UCSD-AML1 (cell line): ENCODE data around the gene CD164.

Experiments used
- DNase-seq: peaks from one replicate; lab custom pipeline; 2025; ENCODE audit not compliant: unreplicated experiment; lab: John Stamatoyannopoulos, UW

CD164 gene

DNA sequence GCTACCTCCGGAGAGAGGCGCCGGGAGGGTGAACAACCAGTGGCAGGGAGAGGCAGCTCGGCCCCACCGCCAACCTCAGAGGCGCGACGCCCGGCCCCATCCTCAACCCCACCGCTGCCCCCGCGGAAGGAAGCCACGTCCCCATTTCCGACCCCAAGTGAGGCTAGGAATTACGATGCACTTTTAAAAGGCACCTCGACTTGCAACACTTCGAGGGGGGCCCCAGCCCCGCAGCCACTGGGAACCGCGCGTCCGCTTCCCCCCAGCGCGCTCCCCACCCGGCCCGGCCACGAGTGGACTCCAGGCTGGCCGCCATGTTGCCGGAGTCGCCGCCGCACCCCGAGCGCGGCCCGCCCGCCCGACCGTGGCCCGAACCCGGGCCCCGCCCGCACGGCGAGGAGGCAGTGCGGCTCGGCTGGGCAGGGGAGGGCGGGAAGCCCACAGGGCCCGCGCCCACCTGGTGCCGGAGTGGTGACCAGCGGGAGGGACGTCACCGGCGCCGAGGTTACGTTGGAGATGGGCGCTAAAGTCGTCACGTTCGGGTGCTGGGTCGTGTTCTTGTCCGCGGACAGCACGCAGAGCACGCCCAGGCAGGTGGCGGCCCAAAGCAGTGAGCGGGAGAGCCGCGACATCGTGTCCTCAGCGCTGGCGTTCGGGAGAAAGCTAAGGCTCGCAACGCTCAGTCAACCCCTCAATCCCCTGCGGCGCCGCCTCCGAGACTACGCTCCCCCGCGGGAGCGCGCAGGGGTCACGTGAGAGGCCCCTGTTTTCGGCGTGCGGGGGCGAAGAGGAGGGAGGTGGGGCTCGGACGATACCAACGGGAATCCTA, at the start of gene CD164:
Gene CD164 (minus strand): TSS at position 721 of the 829 bp plus-strand sequence. CDS start 89 bp downstream, at position 632.
- DNase-seq: peak; percentile 98

- no peak for DNase-seq
These were observed 47.2 kb upstream of the CD164 start for GRCh38 chr6:109429496-109429895.

- DNase-seq: no peak
These were observed 46.7 kb upstream of the CD164 start for GRCh38 chr6:109428889-109429477.

GRCh38 chr6:109424946-109425345, 42.7 kb upstream of the CD164 start:
- no peak for DNase-seq

DNA sequence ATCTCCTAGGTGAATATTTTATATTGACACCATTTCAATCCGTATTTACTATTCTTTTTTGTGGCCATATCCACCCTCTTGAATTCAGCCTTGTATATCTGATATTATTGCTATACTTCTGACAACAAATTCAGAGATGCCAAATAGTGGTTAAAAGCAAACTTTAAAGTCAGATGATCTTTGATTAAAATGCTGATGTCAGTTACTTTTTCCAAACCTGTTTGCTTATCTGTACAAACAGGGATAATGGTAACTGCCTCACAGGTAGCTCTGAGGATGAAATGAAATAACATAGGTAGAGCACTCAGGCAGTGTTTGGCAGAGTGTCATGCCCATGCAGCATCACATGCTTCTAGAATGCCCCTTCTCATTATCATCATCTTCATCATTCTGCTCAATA, 38.9 kb upstream of the CD164 start:
- no peak for DNase-seq

DNA sequence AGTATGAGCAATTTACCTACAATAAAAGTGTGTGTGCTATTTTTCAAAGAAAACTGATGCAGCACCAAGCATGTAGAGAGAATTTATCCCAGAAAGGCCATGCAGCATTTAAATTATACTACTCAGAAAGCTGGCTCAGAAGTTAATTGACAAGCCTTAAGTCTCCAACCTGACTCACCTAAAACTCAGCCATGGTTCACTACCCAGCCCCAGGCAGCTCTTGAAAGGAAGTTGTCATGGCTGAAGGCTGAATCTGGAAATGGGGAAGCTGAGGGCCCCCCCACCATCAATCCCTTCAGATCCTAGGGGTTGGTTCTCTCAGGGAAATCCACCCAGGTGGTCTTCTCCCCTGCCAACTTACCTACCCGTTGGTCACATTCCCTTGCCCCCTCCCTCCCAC, 38.5 kb upstream of the CD164 start:
- no peak for DNase-seq

- no peak for DNase-seq
These were observed 35.4 kb upstream of the CD164 start for GRCh38 chr6:109417646-109418045.

DNA sequence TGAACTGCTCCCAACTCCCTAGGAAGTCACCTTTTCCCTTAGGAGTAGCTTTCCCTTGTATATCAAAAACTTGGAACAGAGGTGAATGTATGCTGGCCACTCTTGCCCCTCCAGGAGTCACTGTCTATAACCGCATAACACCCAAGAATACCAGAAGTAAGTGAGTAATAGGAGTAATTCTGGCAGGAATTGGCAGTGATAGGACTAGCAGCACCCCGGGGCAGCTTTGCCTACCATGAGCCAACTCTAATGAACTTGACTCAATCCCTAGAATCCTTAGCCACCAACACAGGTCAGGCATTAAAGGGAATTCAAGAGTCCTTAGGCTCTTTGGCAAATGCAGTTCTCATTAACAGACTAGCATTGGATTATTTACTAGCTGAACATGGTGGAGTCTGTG, 28.8 kb upstream of the CD164 start:
- no peak for DNase-seq

DNA sequence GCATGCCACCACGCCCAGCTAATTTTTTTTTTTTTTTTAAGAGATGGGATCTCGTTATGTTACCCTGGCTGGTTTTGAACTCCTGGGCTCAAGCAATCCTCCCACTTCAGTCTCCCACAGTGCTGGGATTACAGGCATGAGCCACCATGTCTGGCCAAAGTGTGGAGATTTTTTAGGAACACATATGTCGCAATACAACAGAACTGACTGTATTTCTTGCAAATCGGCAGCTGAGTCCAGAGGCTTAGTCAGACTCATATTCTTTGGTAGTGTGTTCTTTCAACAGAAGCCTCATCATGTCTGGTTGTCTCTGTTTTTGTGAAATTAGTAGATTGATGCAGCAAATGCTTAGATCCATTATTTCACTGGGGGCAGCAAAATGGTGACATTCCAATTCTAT, 23.9 kb upstream of the CD164 start:
- no peak for DNase-seq

DNA sequence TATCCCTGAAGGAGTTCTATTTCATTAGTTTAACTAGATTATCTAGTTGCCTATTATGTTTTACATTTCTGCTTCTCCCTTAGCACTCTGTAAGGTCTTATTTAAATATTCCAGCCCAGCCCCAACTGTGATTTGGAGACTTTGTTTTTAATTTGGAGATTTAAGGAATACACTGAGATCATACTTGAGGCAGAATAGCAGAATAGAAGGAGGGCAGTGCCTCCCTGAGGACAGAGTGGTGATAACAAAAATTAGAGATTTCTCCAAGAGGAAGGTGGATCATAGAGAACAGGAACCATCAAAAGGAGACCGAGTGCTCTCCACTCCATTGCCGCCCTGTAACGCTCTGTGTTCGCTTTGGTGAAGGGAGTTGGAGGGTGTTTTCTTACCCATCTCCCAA, 14.8 kb upstream of the CD164 start:
- peak; percentile 29 for DNase-seq

- DNase-seq: no peak
These were observed 13.9 kb upstream of the CD164 start for GRCh38 chr6:109396046-109396718.

DNA sequence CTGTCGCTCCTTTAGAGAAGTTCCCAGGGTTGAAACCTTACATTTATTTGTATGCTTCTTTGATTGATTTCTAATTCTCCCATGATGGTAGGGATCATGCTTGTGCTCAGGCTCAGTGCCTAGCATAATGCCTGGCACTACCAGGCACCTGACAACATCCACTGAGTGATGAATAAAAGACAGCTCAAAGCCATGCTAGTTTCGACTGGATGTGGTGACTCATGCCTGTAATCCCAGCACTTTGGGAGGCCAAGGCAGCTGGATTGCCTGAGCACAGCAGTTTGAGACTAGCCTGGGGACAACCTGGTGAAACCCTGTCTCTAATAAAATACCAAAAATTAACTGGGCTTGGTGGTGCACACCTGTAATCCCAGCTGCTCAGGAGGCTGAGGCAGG, 11.6 kb upstream of the CD164 start:
- no peak for DNase-seq

DNA sequence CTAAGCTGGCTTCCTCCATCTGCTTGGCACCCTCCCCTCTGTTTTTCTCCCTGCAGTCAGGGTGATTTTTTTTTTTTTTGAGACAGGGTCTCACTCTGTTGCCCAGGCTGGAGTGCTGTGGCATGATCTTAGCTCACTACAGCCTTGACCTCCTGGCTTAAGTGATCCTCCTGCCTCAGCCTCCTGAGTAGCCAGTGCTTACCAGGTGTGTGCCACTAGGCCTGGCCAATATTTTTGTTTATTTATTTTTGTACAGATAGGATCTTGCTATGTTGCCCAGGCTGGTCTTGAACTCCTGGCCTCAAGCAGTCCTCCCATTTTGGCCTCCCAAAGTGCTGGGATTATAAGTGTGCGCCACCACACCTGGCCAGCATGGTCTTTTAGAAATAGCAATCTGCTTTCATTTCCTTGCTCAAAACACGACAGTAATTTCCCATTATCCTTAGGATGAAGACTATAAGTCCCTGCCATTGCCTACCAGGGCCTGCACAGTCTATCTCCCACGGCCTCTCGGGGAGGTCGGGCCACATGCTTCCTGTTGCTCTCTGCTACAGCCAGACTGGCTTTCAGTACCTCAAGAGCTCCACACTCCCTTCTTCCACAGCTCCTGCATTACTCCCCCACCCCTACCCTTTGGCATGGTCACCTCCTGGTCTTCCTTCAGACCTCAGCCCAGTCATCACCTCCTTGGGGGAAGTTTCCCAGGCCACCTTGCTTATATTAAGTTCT, 11.1 kb upstream of the CD164 start:
- peak; percentile 47 for DNase-seq

GRCh38 chr6:109389650-109390274, 7.5 kb upstream of the CD164 start:
- no peak for DNase-seq

DNA sequence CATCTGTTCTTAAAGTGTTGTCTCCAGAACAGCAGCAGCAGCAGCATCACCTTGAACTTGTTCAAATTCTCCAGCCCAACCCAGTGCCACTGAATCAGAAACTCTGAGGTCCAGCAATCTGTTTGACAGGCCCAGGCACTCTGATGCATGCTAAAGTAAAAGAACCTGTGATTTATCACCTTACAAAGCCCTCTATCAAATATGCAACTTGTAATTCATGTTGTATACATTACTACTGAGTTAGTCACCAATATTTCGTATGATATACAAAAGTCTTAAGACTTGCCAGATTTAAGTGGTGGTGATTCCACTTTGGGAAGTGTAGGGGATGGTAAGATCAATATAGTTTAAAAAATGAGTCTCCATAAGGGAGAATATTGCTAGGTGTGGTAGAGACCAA, 6.0 kb upstream of the CD164 start:
- DNase-seq: no peak

DNA sequence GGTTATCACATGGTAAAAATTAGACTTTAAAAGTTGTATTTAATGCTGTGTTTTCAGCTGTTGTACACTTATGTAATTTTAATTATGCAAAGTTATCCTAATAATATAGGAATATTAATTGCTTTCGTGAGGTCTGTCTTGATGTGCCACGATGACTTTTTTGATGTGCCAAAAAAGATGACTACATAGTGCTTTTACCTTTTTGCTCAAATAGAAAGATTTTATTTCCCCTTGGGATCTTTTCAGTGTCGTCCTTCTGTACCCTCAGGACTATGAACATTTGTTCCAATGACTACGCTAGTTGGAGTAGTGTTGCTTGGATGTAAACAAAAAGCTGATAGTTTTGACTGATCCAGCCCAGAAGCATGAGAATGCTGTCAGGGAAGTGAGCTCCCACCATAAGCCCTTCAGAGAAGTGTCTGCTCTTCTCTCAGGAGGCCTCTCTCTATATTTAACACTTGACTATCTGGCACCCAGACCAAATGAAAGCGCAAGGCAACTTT, 1.2 kb upstream of the CD164 start:
- no peak for DNase-seq

DNA sequence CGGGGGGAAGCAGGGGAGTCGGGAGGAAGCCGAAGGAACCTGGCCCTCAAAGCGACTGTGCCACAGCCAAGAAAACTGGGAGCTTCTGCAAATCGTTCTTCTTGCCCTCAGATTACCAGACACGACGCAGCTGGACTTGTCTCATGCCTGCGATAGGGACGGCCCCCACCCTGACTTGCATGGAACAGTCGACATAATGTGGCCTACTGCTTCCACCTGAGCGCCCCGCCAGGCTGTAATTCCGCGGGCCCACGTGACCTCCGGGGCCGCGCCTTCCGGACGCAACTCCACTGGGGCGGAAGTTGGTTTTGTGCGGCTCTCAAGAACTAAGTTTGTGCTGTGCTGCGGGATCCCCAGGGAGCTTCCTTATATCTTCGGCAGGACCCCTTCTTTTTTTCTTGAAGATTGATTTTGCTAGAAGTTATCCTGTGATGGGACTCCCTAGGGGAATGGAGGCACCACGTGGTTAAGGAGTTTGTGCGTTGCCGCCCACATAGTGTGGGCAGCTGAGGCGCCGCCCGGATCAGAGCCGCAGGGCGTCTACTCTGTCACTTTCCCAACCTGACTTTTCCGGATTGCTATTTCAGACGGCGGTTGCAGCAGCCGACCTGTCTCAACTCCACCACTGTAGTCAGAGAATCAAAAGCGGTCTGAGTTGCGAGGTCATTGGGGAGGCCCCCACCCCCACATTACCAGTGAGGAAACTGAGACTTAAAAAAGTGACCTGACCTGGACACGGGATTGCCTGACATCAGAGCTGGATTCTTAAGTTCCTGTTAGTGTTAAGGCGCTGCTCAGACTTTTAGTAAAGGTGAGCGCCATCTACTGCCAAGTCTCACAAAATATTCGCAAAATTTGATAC, 540 bp upstream of the CD164 start:
- DNase-seq: peak; percentile 98

DNA sequence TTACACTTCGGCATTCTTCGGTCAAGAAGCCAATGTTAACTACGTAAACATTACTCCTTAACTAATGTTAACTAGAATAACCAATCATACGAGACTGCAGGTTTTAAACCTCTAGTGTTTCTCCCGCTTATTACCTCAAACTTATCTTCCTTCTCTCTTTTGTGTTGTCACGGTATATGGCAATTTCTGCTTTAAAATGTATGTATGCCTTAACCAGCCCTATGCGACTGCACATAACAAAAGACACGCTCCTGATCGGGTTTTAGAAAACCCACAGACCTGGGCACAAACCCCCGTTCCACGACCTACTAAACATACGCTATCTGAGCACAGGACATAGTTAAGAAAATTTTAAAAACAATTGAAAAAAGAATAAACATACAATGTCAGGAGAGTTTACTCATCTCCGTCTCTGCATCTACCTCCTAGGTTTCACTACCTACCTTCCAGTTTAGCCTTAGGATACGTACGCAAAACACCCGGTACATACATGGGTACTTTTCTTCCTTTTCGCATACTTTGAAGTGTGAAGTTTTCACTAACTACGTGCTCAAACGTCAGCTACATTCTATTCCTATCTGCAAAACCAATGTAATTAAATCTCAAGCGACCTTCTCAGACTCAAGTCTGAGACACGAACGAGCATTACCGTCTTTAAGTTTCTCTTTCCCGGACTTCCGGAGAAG, 1.1 kb downstream of the CD164 start:
- DNase-seq: no peak

- DNase-seq: no peak
These were observed 2.6 kb downstream of the CD164 start for GRCh38 chr6:109379711-109380110.
